ENCODE results near the gene RGS16.
A peak's percentile ranks its signal among the peaks of the same experiment; 100 is the strongest.

Gene RGS16

DNA sequence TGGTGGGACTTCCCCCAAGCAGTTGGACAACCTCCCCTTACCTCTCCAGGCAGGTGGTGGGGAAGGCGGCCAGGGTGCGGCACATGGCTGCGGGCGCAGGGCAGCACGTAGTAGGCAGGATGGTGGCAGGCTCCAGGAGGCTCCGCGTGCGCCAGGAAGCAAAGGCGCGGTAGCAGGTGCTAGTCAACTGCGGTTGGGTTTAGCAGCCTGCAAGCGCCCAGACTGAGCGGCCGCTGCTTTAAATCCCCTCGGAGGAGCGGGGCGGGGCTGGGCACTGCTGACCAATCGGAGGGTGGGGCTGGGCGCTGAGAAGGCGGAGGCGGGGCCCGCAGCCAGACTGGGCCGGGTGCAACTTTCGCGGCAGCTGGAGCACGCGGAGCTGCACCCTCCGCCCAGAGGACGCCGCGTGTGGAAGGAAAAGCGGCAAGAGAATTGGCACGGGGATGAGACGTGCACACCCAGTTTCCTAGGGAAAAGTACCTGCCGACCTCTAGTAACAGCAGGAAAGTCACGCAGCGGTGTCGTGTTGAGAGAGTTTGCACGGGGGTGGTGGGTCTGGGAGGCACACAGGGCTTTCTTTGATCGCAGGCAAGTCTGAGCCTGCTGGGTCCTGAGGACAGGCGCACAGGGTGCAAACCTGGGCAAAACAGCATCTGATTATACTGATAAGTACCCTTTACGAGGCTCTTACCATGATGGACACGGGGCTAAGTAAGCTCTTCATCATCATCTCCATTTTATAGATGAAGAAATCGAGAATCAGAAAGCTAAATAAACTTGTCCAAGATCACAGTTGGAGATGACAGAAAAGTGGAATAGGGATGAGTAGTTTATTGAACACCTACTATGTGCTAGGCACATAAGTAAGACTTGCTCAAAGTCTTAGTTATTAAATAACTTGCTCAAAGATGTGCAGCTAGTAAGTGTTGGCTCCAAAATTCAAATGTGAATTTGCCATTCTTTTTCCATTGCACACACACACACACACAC lies at the start of gene RGS16:
RGS16 (minus strand) TSS at position 215 of the 990 bp plus-strand sequence; CDS start at position 85, 130 bp downstream.
- Histone ChIP-seq H3K4me1 (ENCODE audit: control insufficient read depth, insufficient read depth, low read length) (peaks cover 27% of the 10 kb centered on the region), H3K36me3 (ENCODE audit: control insufficient read depth, insufficient read depth, low read length) (peaks cover 18% of the 10 kb centered on the region), H3K4me3 (ENCODE audit: low read depth, low read length) (peak within 1 kb of the TSS; percentile 65), H3K27me3 (ENCODE audit: control insufficient read depth, insufficient read depth, low read length) (peaks cover 51% of the 10 kb centered on the region), H3K27ac (ENCODE audit: low read depth, low read length) (no peak within 1 kb of the TSS), H3K9me3 (ENCODE audit: control insufficient read depth, insufficient read depth, low read length) (no peaks in the 10 kb centered on the region), H3K9ac (ENCODE audit: low read depth, low read length) (peak within 1 kb of the TSS; percentile 62)

- H3K4me1 ChIP-seq (ENCODE audit: control insufficient read depth, insufficient read depth, low read length): no peaks in the 10 kb centered on the region
- H3K9me3 ChIP-seq (ENCODE audit: control insufficient read depth, insufficient read depth, low read length): no peaks in the 10 kb centered on the region
- no peak overlapping the region for H3K4me3 ChIP-seq (ENCODE audit: low read depth, low read length)
- H3K36me3 ChIP-seq (ENCODE audit: control insufficient read depth, insufficient read depth, low read length): no peaks in the 10 kb centered on the region
- no peak overlapping the region for H3K9ac ChIP-seq (ENCODE audit: low read depth, low read length)
- H3K27me3 ChIP-seq (ENCODE audit: control insufficient read depth, insufficient read depth, low read length): no peaks in the 10 kb centered on the region
- H3K27ac ChIP-seq (ENCODE audit: low read depth, low read length): no peak overlapping the region
Observed at GRCh38 chr1:182653986-182654385, 49.8 kb upstream of the RGS16 start.

GRCh38 chr1:182652933-182653332 lies 48.7 kb upstream of the RGS16 start:
- no peak overlapping the region for H3K27ac ChIP-seq (ENCODE audit: low read depth, low read length)
- H3K4me3 ChIP-seq (ENCODE audit: low read depth, low read length): no peak overlapping the region
- no peaks in the 10 kb centered on the region for H3K9me3 ChIP-seq (ENCODE audit: control insufficient read depth, insufficient read depth, low read length)
- H3K4me1 ChIP-seq (ENCODE audit: control insufficient read depth, insufficient read depth, low read length): no peaks in the 10 kb centered on the region
- no peak overlapping the region for H3K9ac ChIP-seq (ENCODE audit: low read depth, low read length)
- H3K27me3 ChIP-seq (ENCODE audit: control insufficient read depth, insufficient read depth, low read length): no peaks in the 10 kb centered on the region
- H3K36me3 ChIP-seq (ENCODE audit: control insufficient read depth, insufficient read depth, low read length): no peaks in the 10 kb centered on the region

DNA sequence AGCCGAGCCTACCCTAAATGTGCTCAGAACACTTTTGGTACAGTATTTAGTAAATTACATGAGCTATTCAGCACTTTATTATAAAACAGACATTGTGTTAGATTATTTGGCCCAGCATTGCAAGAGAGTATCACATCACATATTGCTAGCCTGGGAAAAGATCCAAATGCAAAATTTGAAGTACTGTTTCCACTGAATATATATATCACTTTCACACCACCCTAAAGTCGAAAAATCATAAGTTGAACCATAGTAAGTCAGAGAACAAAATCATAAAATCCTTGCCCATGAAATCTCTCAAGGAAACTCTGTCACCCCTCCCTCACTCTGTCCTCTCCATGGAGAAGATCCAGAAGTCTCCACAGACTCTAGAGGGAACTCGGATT lies 47.1 kb upstream of the RGS16 start:
- Histone ChIP-seq H3K9me3 (ENCODE audit: control insufficient read depth, insufficient read depth, low read length) (no peaks in the 10 kb centered on the region), H3K4me3 (ENCODE audit: low read depth, low read length) (no peak overlapping the region), H3K4me1 (ENCODE audit: control insufficient read depth, insufficient read depth, low read length) (no peaks in the 10 kb centered on the region), H3K9ac (ENCODE audit: low read depth, low read length) (no peak overlapping the region), H3K27me3 (ENCODE audit: control insufficient read depth, insufficient read depth, low read length) (no peaks in the 10 kb centered on the region), H3K36me3 (ENCODE audit: control insufficient read depth, insufficient read depth, low read length) (no peaks in the 10 kb centered on the region), H3K27ac (ENCODE audit: low read depth, low read length) (no peak overlapping the region)

DNA sequence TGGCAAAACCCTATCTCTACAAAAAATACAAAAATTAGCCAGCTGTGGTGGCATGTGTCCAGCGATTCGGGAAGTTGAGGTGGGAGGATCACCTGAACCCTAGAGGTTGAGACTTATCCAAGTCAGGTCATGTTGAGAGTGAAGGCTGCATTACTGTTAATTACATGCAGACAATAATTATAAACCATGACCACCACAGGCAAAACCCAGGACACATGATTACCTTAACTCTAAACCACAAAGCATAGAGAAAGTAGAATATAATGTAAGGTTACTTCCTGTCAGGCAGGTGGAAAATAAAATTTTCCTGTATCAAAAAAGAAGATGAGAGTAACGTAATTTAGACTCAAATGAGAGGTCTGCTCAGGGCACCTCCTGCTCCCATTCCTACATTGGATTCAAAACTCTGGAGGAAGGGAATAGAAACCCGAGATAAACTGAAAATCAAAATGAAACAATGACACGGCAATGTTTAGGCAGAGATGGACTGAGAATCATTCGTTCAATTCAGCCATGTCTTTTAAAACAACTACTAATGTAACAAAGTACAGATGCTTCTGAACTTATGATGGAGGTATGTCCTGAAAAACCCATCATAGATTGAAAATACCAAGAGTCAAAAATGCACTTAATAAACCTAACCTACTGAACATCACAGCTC lies 46.6 kb upstream of the RGS16 start:
- Histone ChIP-seq H3K27ac (ENCODE audit: low read depth, low read length) (no peak overlapping the region), H3K27me3 (ENCODE audit: control insufficient read depth, insufficient read depth, low read length) (no peaks in the 10 kb centered on the region), H3K9me3 (ENCODE audit: control insufficient read depth, insufficient read depth, low read length) (no peaks in the 10 kb centered on the region), H3K4me1 (ENCODE audit: control insufficient read depth, insufficient read depth, low read length) (no peaks in the 10 kb centered on the region), H3K9ac (ENCODE audit: low read depth, low read length) (no peak overlapping the region), H3K4me3 (ENCODE audit: low read depth, low read length) (no peak overlapping the region), H3K36me3 (ENCODE audit: control insufficient read depth, insufficient read depth, low read length) (no peaks in the 10 kb centered on the region)

GRCh38 chr1:182649041-182649440 lies 44.9 kb upstream of the RGS16 start:
- H3K9me3 ChIP-seq (ENCODE audit: control insufficient read depth, insufficient read depth, low read length): no peaks in the 10 kb centered on the region
- H3K27ac ChIP-seq (ENCODE audit: low read depth, low read length): no peak overlapping the region
- H3K27me3 ChIP-seq (ENCODE audit: control insufficient read depth, insufficient read depth, low read length): no peaks in the 10 kb centered on the region
- H3K4me3 ChIP-seq (ENCODE audit: low read depth, low read length): no peak overlapping the region
- no peaks in the 10 kb centered on the region for H3K4me1 ChIP-seq (ENCODE audit: control insufficient read depth, insufficient read depth, low read length)
- H3K36me3 ChIP-seq (ENCODE audit: control insufficient read depth, insufficient read depth, low read length): no peaks in the 10 kb centered on the region
- no peak overlapping the region for H3K9ac ChIP-seq (ENCODE audit: low read depth, low read length)

GRCh38 chr1:182646739-182647138 lies 42.5 kb upstream of the RGS16 start:
- Histone ChIP-seq H3K9me3 (ENCODE audit: control insufficient read depth, insufficient read depth, low read length) (no peaks in the 10 kb centered on the region), H3K4me1 (ENCODE audit: control insufficient read depth, insufficient read depth, low read length) (no peaks in the 10 kb centered on the region), H3K36me3 (ENCODE audit: control insufficient read depth, insufficient read depth, low read length) (no peaks in the 10 kb centered on the region), H3K27me3 (ENCODE audit: control insufficient read depth, insufficient read depth, low read length) (no peaks in the 10 kb centered on the region), H3K9ac (ENCODE audit: low read depth, low read length) (no peak overlapping the region), H3K4me3 (ENCODE audit: low read depth, low read length) (no peak overlapping the region), H3K27ac (ENCODE audit: low read depth, low read length) (no peak overlapping the region)

GRCh38 chr1:182644886-182645285 lies 40.7 kb upstream of the RGS16 start:
- no peaks in the 10 kb centered on the region for H3K36me3 ChIP-seq (ENCODE audit: control insufficient read depth, insufficient read depth, low read length)
- H3K4me1 ChIP-seq (ENCODE audit: control insufficient read depth, insufficient read depth, low read length): no peaks in the 10 kb centered on the region
- no peak overlapping the region for H3K27ac ChIP-seq (ENCODE audit: low read depth, low read length)
- H3K4me3 ChIP-seq (ENCODE audit: low read depth, low read length): no peak overlapping the region
- H3K9me3 ChIP-seq (ENCODE audit: control insufficient read depth, insufficient read depth, low read length): no peaks in the 10 kb centered on the region
- H3K27me3 ChIP-seq (ENCODE audit: control insufficient read depth, insufficient read depth, low read length): no peaks in the 10 kb centered on the region
- no peak overlapping the region for H3K9ac ChIP-seq (ENCODE audit: low read depth, low read length)

DNA sequence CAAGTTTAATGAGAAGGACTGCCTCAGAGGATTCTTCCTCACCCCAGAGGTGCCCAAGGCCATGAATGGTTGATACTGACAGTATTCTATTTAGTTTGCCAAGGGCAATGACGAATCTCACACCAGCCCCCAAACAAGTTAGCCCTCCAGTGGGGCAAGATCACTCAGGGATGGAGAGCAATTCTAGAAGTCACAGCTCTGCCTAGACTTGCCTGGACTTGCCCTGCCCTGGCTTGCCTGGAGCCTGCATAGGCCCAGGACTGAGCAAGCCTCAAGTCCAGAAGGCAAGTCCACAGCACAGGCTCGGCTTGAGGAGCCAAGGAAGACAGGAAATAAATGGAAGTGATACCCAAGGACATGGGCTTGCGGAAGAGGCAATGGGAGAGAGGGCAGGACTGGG lies 39.5 kb upstream of the RGS16 start:
- no peak overlapping the region for H3K4me3 ChIP-seq (ENCODE audit: low read depth, low read length)
- H3K9ac ChIP-seq (ENCODE audit: low read depth, low read length): no peak overlapping the region
- no peaks in the 10 kb centered on the region for H3K9me3 ChIP-seq (ENCODE audit: control insufficient read depth, insufficient read depth, low read length)
- no peaks in the 10 kb centered on the region for H3K36me3 ChIP-seq (ENCODE audit: control insufficient read depth, insufficient read depth, low read length)
- no peaks in the 10 kb centered on the region for H3K4me1 ChIP-seq (ENCODE audit: control insufficient read depth, insufficient read depth, low read length)
- H3K27ac ChIP-seq (ENCODE audit: low read depth, low read length): no peak overlapping the region
- no peaks in the 10 kb centered on the region for H3K27me3 ChIP-seq (ENCODE audit: control insufficient read depth, insufficient read depth, low read length)

DNA sequence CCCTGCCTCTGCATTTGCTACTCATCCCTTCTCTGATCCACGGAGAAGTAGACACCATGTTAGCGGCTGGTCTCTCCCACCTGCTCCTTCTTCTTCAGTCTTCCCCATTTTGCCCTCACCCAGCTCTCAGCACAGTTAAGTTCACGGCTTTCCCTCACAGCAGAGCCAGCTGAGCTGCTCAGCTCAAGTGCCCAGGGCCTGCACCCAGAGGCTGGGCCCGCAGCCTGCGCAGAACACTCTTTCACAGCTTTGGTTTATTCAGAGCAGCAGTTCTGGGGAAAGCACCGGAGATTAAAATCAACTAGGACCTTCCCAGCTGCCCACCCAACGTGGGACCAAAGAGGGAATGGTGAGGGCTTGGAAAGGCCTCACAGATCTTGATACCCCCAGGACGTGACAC lies 38.3 kb upstream of the RGS16 start:
- Histone ChIP-seq H3K4me1 (ENCODE audit: control insufficient read depth, insufficient read depth, low read length) (no peaks in the 10 kb centered on the region), H3K4me3 (ENCODE audit: low read depth, low read length) (no peak overlapping the region), H3K9me3 (ENCODE audit: control insufficient read depth, insufficient read depth, low read length) (no peaks in the 10 kb centered on the region), H3K27ac (ENCODE audit: low read depth, low read length) (no peak overlapping the region), H3K9ac (ENCODE audit: low read depth, low read length) (no peak overlapping the region), H3K36me3 (ENCODE audit: control insufficient read depth, insufficient read depth, low read length) (no peaks in the 10 kb centered on the region), H3K27me3 (ENCODE audit: control insufficient read depth, insufficient read depth, low read length) (no peaks in the 10 kb centered on the region)

DNA sequence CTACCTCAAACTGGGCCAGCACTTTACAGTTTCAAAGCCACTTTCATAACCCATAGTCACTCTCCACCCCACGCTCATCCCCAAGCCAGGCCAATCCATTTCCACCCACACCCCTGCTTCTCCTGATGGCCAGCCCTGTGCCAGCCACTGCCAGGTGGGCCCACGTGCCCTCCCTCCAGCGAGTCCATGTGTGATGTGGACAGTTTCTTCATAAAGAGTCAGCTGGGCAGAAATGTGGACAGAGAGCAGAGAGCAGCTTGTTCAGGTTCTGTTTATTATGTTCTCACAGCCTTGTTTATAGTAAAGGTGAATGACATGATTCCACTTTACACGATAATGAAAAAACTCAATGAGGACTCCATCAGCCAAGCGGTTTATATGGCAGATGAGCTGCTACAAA lies 37.4 kb upstream of the RGS16 start:
- Histone ChIP-seq H3K4me1 (ENCODE audit: control insufficient read depth, insufficient read depth, low read length) (no peaks in the 10 kb centered on the region), H3K27me3 (ENCODE audit: control insufficient read depth, insufficient read depth, low read length) (no peaks in the 10 kb centered on the region), H3K36me3 (ENCODE audit: control insufficient read depth, insufficient read depth, low read length) (no peaks in the 10 kb centered on the region), H3K27ac (ENCODE audit: low read depth, low read length) (no peak overlapping the region), H3K4me3 (ENCODE audit: low read depth, low read length) (no peak overlapping the region), H3K9ac (ENCODE audit: low read depth, low read length) (no peak overlapping the region), H3K9me3 (ENCODE audit: control insufficient read depth, insufficient read depth, low read length) (no peaks in the 10 kb centered on the region)
